Activated CD8-positive, alpha-beta T cell treated with anti-CD3 and anti-CD28 coated beads for 36 hours (primary cell): ENCODE results near the gene ATP8A1. TPM values are rescaled to one million over a fixed set of nuclear protein-coding genes. Genes with fewer than 3 reads are reported as not detected.

ENCODE experiments used
- ATAC-seq: fragments of 200-7000 bp; cut with Tn5 transposase; one replicate; pipeline ENCODE4 v1.10.0; 2021; ENCODE audit warnings: mild to moderate bottlenecking, moderate library complexity
- CTCF ChIA-PET: fragments of 350-600 bp; sonication (Branson Sonifier 250); formaldehyde crosslinking; loops from one replicate; lab custom pipeline; 2021; ENCODE audit warnings: antibody characterized with exemption; lab: Charles Lee
- POLR2A ChIA-PET: fragments of 350-600 bp; sonication (Branson Sonifier 250); formaldehyde crosslinking; loops from one replicate; lab custom pipeline; 2021; ENCODE audit warnings: antibody characterized with exemption; lab: Charles Lee
- DNase-seq: peaks from one replicate; pipeline ENCODE4 v3.0.0-alpha.2; 2020
- H3K27ac Mint-ChIP-seq: one replicate; pipeline ENCODE4 v1.8.0; 2021; ENCODE audit warnings: mild to moderate bottlenecking, mixed read lengths
- H3K27me3 Mint-ChIP-seq: one replicate; pipeline ENCODE4 v1.8.0; 2021; ENCODE audit warnings: mixed read lengths
- H3K36me3 Mint-ChIP-seq: one replicate; pipeline ENCODE4 v1.8.0; 2021; ENCODE audit warnings: low read depth, mixed read lengths
- H3K4me1 Mint-ChIP-seq: one replicate; pipeline ENCODE4 v1.8.0; 2021; ENCODE audit warnings: low read depth, mixed read lengths
- H3K4me3 Mint-ChIP-seq: one replicate; pipeline ENCODE4 v1.8.0; 2021; ENCODE audit warnings: mild to moderate bottlenecking, moderate library complexity, mixed read lengths
- H3K9me3 Mint-ChIP-seq: one replicate; pipeline ENCODE4 v1.8.0; 2021; ENCODE audit warnings: mixed read lengths
- intact Hi-C: fragments of 100-400 bp; cut with micrococcal nuclease; formaldehyde crosslinking; loops from one replicate; pipeline ENCODE4 v1.10.0; 2022
- total RNA-seq, 2 experiments: library from RNA; stranded (reverse); gene quantifications; one replicate each; pipeline ENCODE4 v1.2.3, GENCODE V29; 2021
- TF ChIP-seq, protein P1 (sequence below): fragments of 200-600 bp; IDR thresholded peaks from one replicate; pipeline ENCODE4 v1.8.0; 2022; ENCODE audit warnings: antibody characterized with exemption, mild to moderate bottlenecking

The ATP8A1 gene
- total RNA-seq, 2 experiments from 2014 or later: 28.1 to 30.7 TPM

DNA sequence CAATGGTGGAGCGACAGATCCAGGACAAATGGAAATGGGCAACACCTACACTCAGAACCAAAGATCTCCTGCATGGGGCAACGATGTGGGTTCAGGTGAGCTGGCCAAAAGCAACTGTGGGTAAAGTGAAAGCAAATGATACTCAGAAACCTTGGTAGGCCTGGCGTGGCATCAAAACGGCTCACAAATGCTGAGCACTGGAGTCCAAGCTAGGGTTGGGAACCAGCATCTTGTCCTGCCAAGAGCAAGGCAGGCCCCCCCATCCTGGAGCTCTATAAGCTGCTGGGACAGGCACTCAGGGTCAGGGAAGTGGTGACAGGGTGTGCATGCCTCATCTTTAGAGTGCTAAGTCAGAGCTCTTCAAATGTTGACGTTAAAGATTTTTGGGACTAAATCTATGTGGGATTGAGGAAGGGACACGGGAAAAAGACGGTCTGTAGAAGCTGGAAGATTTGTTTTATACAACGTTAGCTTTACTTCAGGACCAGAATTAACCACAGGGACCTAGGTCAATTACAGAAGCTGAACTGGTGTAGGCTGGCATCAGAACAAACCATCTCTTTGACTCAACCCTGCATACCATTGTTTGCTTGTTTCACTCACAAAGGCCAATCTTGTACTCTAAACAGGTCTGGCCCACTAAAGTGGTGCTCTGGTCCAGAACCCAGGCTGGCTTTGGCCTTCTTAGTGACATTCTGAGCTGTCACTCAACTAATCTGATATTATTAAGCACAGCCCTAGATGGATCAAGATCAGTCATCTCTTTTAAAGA lies 10.7 kb downstream of the ATP8A1 start:
- H3K9me3 Mint-ChIP-seq: peaks cover 3% of the 10 kb centered on the region
- intact Hi-C loops: no loop called here
- TF ChIP-seq, protein P1, sequence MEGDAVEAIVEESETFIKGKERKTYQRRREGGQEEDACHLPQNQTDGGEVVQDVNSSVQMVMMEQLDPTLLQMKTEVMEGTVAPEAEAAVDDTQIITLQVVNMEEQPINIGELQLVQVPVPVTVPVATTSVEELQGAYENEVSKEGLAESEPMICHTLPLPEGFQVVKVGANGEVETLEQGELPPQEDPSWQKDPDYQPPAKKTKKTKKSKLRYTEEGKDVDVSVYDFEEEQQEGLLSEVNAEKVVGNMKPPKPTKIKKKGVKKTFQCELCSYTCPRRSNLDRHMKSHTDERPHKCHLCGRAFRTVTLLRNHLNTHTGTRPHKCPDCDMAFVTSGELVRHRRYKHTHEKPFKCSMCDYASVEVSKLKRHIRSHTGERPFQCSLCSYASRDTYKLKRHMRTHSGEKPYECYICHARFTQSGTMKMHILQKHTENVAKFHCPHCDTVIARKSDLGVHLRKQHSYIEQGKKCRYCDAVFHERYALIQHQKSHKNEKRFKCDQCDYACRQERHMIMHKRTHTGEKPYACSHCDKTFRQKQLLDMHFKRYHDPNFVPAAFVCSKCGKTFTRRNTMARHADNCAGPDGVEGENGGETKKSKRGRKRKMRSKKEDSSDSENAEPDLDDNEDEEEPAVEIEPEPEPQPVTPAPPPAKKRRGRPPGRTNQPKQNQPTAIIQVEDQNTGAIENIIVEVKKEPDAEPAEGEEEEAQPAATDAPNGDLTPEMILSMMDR: no peak
- H3K27ac Mint-ChIP-seq: peak overlapping the region; percentile 31
- no peak for ATAC-seq
- H3K4me1 Mint-ChIP-seq: peaks cover 83% of the 10 kb centered on the region
- no peak for DNase-seq
- POLR2A ChIA-PET: interaction anchor here (0.6 to 3.1 kb wide), 4 partner anchors 8 to 18 kb away, joined by 3 to 23 read pairs (median 4); partner anchors contain the start of gene ATP8A1
- peak overlapping the region; percentile 3 for H3K4me3 Mint-ChIP-seq
- peaks cover 18% of the 10 kb centered on the region for H3K36me3 Mint-ChIP-seq
- no peaks in the 10 kb centered on the region for H3K27me3 Mint-ChIP-seq
- CTCF ChIA-PET: interaction anchor here (0.8 to 3.5 kb wide), 7 partner anchors 10 to 172 kb away, joined by 3 to 27 read pairs (median 3); partner anchors contain the start of gene ATP8A1

DNA sequence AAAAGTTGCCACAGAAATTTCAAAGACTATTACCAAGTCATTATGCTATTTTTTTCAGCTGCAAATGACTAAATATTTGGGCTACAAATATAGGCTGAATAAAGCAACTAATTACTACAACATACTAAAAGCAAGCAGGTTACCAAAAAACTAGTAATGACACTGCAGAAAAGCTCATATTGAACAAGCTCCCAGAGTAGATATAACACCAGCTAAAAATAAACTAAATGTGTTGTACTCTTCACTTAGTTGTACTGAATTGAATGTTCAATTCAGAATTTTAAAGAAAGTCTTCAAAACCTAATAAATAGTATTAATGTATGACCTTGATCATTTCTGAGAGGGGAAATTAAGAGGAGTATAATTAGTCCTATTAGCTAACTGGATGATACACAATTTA lies 12.0 kb downstream of the ATP8A1 start:
- Mint-ChIP-seq H3K4me3 (no peak overlapping the region), H3K27me3 (no peaks in the 10 kb centered on the region), H3K9me3 (no peaks in the 10 kb centered on the region), H3K27ac (no peak overlapping the region), H3K36me3 (peaks cover 8% of the 10 kb centered on the region), H3K4me1 (peaks cover 83% of the 10 kb centered on the region)
- ChIA-PET POLR2A (interaction anchor here (1.7 to 3.1 kb wide), 2 partner anchors 9 to 12 kb away, joined by 5 to 23 read pairs; partner anchors contain the start of gene ATP8A1), CTCF (interaction anchor here (1.0 to 3.5 kb wide), 4 partner anchors 8 to 76 kb away, joined by 3 to 27 read pairs (median 3); partner anchors contain the start of gene ATP8A1)
- TF ChIP-seq, protein P1: no peak
- intact Hi-C loops: no loop called here
- ATAC-seq: no peak
- DNase-seq: no peak

DNA sequence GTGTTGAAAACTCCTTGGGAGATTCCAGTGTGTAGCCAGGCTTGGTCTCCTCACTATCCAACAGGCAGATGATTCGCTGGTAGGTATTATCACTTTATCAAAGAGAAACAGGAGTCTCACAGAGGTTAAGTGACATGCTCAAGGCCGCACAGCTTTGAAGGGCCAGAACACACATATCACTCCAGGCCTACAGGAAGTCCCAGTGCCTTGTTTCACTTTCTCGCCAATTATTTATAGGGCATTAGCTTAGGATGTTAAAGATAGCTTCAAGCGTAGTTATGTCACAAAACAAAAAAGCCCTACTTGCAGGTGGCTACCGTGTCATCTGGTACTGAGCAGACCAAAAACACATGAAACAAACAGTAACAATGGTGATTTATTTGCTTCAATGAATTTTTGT lies 13.2 kb downstream of the ATP8A1 start:
- CTCF ChIA-PET: interaction anchor here (1.2 to 3.1 kb wide), 2 partner anchors 11 to 13 kb away, joined by 4 to 10 read pairs; partner anchors contain the start of gene ATP8A1
- Mint-ChIP-seq H3K36me3 (peaks cover 3% of the 10 kb centered on the region), H3K4me3 (peak overlapping the region; percentile 13), H3K9me3 (no peaks in the 10 kb centered on the region), H3K27me3 (no peaks in the 10 kb centered on the region), H3K4me1 (peaks cover 86% of the 10 kb centered on the region), H3K27ac (peak overlapping the region; percentile 44)
- ATAC-seq: peak; percentile 18
- POLR2A ChIA-PET: interaction anchor here (3.3 kb wide), 1 partner anchor 13 kb away, joined by 17 read pairs; the partner anchor contains the start of gene ATP8A1
- DNase-seq: no peak
- TF ChIP-seq, protein P1: no peak
- intact Hi-C loops: no loop called here

DNA sequence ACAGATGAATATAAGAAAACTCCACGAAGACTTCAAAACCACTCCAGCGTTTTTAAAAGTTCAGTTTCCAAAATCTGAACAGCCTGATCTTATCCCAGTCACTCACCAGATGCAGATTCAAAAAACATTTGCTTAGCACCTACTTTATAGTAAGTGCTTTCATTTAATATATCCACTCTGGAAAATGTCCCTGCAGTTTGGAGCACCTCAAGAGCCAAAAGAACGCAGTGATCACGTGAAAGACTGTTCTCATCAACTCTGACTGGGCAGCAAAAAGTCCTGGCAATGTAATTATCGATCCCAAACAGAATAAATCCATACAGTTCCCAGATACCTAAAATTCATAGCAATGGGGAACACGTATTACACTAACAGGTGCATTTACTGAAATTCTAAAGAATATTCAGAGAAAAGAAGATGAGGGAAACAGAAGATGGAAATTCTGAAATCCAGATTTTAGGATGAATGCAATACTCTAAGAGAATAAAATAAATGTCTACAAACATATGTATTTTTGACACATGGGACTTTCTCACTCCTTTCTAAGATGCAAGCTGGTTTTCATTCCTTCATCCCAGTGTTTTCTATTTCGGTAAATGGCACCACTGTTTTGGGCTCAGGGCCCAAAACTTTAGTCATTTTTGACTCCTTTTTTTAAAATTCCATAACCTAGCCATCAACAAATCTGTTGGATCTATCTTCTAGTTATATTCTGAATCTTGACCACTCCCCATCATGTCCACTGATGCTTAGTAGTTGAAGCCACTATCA lies 13.9 kb downstream of the ATP8A1 start:
- H3K27ac Mint-ChIP-seq: peak overlapping the region; percentile 44
- CTCF ChIA-PET: interaction anchor here (1.2 to 3.1 kb wide), 3 partner anchors 10 to 15 kb away, joined by 3 to 10 read pairs (median 4); partner anchors contain the start of gene ATP8A1
- H3K27me3 Mint-ChIP-seq: no peaks in the 10 kb centered on the region
- DNase-seq (no peak), ATAC-seq (no peak)
- peaks cover 90% of the 10 kb centered on the region for H3K4me1 Mint-ChIP-seq
- TF ChIP-seq, protein P1: no peak
- no peaks in the 10 kb centered on the region for H3K9me3 Mint-ChIP-seq
- H3K36me3 Mint-ChIP-seq: peaks cover 3% of the 10 kb centered on the region
- POLR2A ChIA-PET: interaction anchor here (1.0 to 3.3 kb wide), 3 partner anchors 12 to 14 kb away, joined by 4 to 17 read pairs (median 5); partner anchors contain the start of gene ATP8A1
- intact Hi-C loops: no loop called here
- H3K4me3 Mint-ChIP-seq: no peak overlapping the region
